BLaER1 treated with 17β-estradiol and CSF1 and Interleukin-3, amounts not matched to agents 10 nM and 100 nM (cell line): ENCODE results near the gene KRT72.

Experiments
- H3K27ac ChIP-seq, 11 experiments: shearing (Covaris generic); formaldehyde crosslinking; 2 replicates each; pipeline ENCODE4 v1.8.1; 2022
- H3K27me3 ChIP-seq, 11 experiments: shearing (Covaris generic); formaldehyde crosslinking; 2 replicates each; pipeline ENCODE4 v1.8.1; 2022
- H3K36me3 ChIP-seq, 11 experiments: shearing (Covaris generic); formaldehyde crosslinking; 2 replicates each; pipeline ENCODE4 v1.8.1; 2022
- H3K4me1 ChIP-seq, 10 experiments: shearing (Covaris generic); formaldehyde crosslinking; 2 replicates each; pipeline ENCODE4 v1.8.1; 2022
- H3K4me2 ChIP-seq, 11 experiments: shearing (Covaris generic); formaldehyde crosslinking; 2 replicates each; pipeline ENCODE4 v1.8.1; 2022
- H3K4me3 ChIP-seq, 10 experiments: shearing (Covaris generic); formaldehyde crosslinking; 2 replicates each; pipeline ENCODE4 v1.8.1; 2022
- H3K9ac ChIP-seq, 11 experiments: shearing (Covaris generic); formaldehyde crosslinking; 2 replicates each; pipeline ENCODE4 v1.8.1; 2022
- H3K9me3 ChIP-seq, 11 experiments: shearing (Covaris generic); formaldehyde crosslinking; replicated peaks in 1 of 11; 2 replicates each; pipeline ENCODE4 v1.8.1; 2022
- H4K20me1 ChIP-seq, 11 experiments: shearing (Covaris generic); formaldehyde crosslinking; 2 replicates each; pipeline ENCODE4 v1.8.1; 2022
- Cebpa-rat ChIP-seq, 11 experiments: shearing (Covaris generic); IDR thresholded peaks; 2 replicates each; pipeline ENCODE4 v1.8.1; 2022

Gene KRT72

GRCh38 chr12:52539083-52539820, 62.0 kb downstream of the KRT72 start:
- Histone ChIP-seq H3K9ac (no peak overlapping the region), H3K4me2 (no peak overlapping the region)

GRCh38 chr12:52537101-52537500, 64.2 kb downstream of the KRT72 start:
- Histone ChIP-seq H3K4me3 (no peak overlapping the region), H3K9ac (no peak overlapping the region), H3K27ac (no peak overlapping the region), H3K4me1 (peaks cover 0 to 4% (median 0%) of the 10 kb centered on the region in 10 experiments; a peak in 5 of 20 replicates), H3K9me3 (no peaks in the 10 kb centered on the region), H3K27me3 (no peaks in the 10 kb centered on the region), H4K20me1 (no peaks in the 10 kb centered on the region), H3K36me3 (no peaks in the 10 kb centered on the region), H3K4me2 (no peak overlapping the region)
- no peak for TF ChIP-seq Cebpa-rat (IDR thresholded peaks at IDR 0.05)

More at GRCh38 chr12:52539083-52539820, 62.0 kb downstream of the KRT72 start:
- no peak for TF ChIP-seq Cebpa-rat (IDR thresholded peaks at IDR 0.05)
- H3K4me3 ChIP-seq, result no peak overlapping the region
- H3K4me1 ChIP-seq, result peaks cover 0 to 4% (median 0%) of the 10 kb centered on the region in 10 experiments; a peak in 1 of 20 replicates
- H3K9me3 ChIP-seq, result no peaks in the 10 kb centered on the region
- H3K27ac ChIP-seq, result no peak overlapping the region
- H3K27me3 ChIP-seq, result no peaks in the 10 kb centered on the region
- no peaks in the 10 kb centered on the region for H4K20me1 ChIP-seq
- H3K36me3 ChIP-seq, result no peaks in the 10 kb centered on the region
